H1 (cell line): Measurements from ENCODE around the gene ANKRD27. TPM values are rescaled to one million over a fixed set of nuclear protein-coding genes. Genes with fewer than 3 reads are reported as not detected.

ENCODE experiments used
- BRCA1 ChIP-seq: IDR thresholded peaks from 2 replicates; pipeline ENCODE4 v1.6.1; 2012; ENCODE audit warnings: low read depth, low read length, improper control_type of control experiment
- EP300 ChIP-seq, 2 experiments: IDR thresholded peaks; 1 replicate in 1 of 2; 2 replicates in 1 of 2; pipeline ENCODE4 v1.6.1; 2011 to 2012; ENCODE audit warnings: low read depth in 2 of 2, low read length in 2 of 2, mild to moderate bottlenecking in 2 of 2, borderline replicate concordance in 1 of 2, inconsistent platforms in 1 of 2, moderate library complexity in 1 of 2
- polyA plus RNA-seq, 7 experiments: library from polyadenylated mRNA; depleted of rRNA in 3 of 7; stranded (reverse) in 5 of 7; unstranded in 2 of 7; fragments of >200 nt in 5 of 7; fragments of 200-250 nt in 2 of 7; gene quantifications; 1 replicate in 5 of 7; 2 replicates in 1 of 7; 4 replicates in 1 of 7; pipeline versions ENCODE4 v1.2.1 to v1.2.3, GENCODE V29; 2011 to 2013; ENCODE audit warnings: missing spikeins in 2 of 7, mixed read lengths in 2 of 7
- total RNA-seq: library from RNA; stranded (reverse); fragmentation: NEBNext Ultra II Directional; extraction: Animal tissue kit (Norgen Biotek cat#: 25700); gene quantifications from 2 replicates; pipeline ENCODE4 v1.2.1, GENCODE V29; 2021

The ANKRD27 gene
- total and polyA plus RNA-seq, 2 of the 8 experiments (the other 6 are each of a cell fraction or from before 2014, with no cell fraction given), result 27.9 to 55.7 TPM

DNA sequence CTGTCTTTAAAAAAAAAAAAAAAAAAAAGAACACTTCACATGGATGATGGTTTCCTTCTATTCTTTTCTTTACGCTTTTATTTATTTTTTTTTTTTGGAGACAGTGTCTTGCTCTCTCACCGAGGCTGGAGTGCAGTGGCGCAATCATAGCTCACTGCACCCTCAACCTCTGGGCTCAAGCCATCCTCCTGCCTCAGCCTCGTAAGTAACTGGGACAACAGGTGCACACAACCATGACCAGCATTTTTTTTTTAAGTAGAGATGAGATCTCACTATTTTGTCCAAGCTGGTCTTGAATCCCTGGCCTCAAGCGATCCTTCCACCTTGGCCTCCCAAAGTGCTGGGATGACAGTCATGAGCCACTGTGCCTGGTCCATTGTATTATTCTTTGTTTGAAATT, 24.3 kb downstream of the ANKRD27 start (continued):
- TF ChIP-seq EP300 (IDR thresholded peaks at IDR 0.05; ENCODE audit: borderline replicate concordance in 1 of 2, low read depth in 2 of 2, low read length in 2 of 2) (no peak), BRCA1 (no peak)
